ENCODE results near the gene SRP54.

DNA sequence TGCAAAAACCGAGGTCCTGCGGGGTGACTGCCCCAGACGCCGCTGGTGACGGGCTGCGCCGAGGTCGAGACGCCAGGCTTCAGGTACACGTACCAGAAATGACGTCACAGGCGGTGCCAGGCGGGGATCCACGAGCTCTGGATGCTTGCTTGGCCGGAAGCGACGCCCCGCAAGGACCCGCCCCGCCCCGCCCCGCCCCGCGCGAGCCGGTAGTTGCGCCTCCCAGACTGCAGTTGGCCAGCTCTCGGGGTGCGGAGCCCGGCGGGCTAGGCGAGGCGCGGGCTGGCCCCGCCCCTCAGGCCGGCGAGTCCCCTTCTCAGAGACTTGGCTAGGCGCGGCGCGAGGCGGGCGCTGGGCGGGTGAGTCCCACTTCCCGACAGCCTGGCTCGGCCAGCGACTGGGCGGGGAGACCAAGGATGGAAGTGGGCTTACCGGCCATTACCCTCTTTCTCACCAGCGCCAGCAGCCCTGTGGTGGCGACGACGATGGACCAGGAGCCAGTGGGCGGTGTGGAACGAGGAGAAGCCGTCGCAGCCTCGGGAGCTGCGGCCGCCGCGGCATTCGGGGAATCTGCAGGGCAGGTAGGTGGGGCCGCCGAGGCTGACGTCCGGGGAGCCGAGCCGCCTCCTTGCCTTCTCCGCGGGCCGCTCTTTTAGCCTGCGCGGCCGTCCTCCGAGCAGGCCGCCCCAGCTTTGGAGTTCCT lies 63.4 kb downstream of the SRP54 start, which contains the start of gene FAM177A1:
- TF ChIP-seq CTCF (IDR thresholded peaks at IDR 0.05): peak in 2 of 6 experiments; percentile 5 to 25
- TF ChIP-seq POLR2A (IDR thresholded peaks at IDR 0.05): peak; percentile 93 to 98

Measured in adrenal gland (tissue), 5 donors.